Astrocyte of the hippocampus (primary cell): ENCODE measurements around the gene ANKH.

Source experiments
- DNase-seq: peaks from one replicate; pipeline ENCODE4 v3.0.0; 2011; ENCODE audit warnings: low read depth, low spot score

ANKH gene

GRCh38 chr5:14794583-14795230, 76.9 kb downstream of the ANKH start:
- DNase-seq, result no peak

GRCh38 chr5:14793851-14794250, 77.7 kb downstream of the ANKH start:
- DNase-seq, result no peak

GRCh38 chr5:14790911-14791310, 80.7 kb downstream of the ANKH start:
- no peak for DNase-seq

- peak; percentile 37 for DNase-seq
Measured at GRCh38 chr5:14790220-14790619, 81.4 kb downstream of the ANKH start.

- no peak for DNase-seq
Measured at GRCh38 chr5:14787801-14788579, 83.6 kb downstream of the ANKH start.

GRCh38 chr5:14783691-14784090, 87.9 kb downstream of the ANKH start:
- DNase-seq, result no peak

- DNase-seq, result no peak
Measured at GRCh38 chr5:14782591-14782990, 89.0 kb downstream of the ANKH start.

GRCh38 chr5:14781106-14781505, 90.5 kb downstream of the ANKH start:
- DNase-seq, result no peak

GRCh38 chr5:14779975-14780374, 91.6 kb downstream of the ANKH start:
- no peak for DNase-seq

- no peak for DNase-seq
Measured at GRCh38 chr5:14778792-14779070, 92.8 kb downstream of the ANKH start.

- DNase-seq, result no peak
Measured at GRCh38 chr5:14777932-14778791, 93.4 kb downstream of the ANKH start.

- no peak for DNase-seq
Measured at GRCh38 chr5:14777187-14777586, 94.4 kb downstream of the ANKH start.

- no peak for DNase-seq
Measured at GRCh38 chr5:14776602-14777001, 95.0 kb downstream of the ANKH start.

GRCh38 chr5:14775857-14776256, 95.7 kb downstream of the ANKH start:
- no peak for DNase-seq

GRCh38 chr5:14773588-14773987, 98.0 kb downstream of the ANKH start:
- DNase-seq, result no peak

- no peak for DNase-seq
Measured at GRCh38 chr5:14771972-14772371, 99.6 kb downstream of the ANKH start.

GRCh38 chr5:14771189-14771588, 100.4 kb downstream of the ANKH start:
- no peak for DNase-seq

GRCh38 chr5:14768508-14769365, 102.8 kb downstream of the ANKH start:
- no peak for DNase-seq

- DNase-seq, result no peak
Measured at GRCh38 chr5:14767735-14768507, 103.7 kb downstream of the ANKH start.

- DNase-seq, result no peak
Measured at GRCh38 chr5:14767053-14767452, 104.5 kb downstream of the ANKH start.

- no peak for DNase-seq
Measured at GRCh38 chr5:14766584-14766983, 105.0 kb downstream of the ANKH start.
